Thoracic aorta (tissue), 2 donors: ENCODE measurements around the gene CENPP. TPM values are rescaled to one million over a fixed set of nuclear protein-coding genes. Genes with fewer than 3 reads are reported as not detected.
A peak's percentile ranks its signal among the peaks of the same experiment; 100 is the strongest.

Experiments
- ATAC-seq: fragments of 150-250 bp; one replicate; pipeline ENCODE4 v1.8.0; 2017; ENCODE audit warnings: low read depth; ENCODE audit not compliant: insufficient number of reproducible peaks, low FRiP score
- DNase-seq: peaks from one replicate; pipeline ENCODE4 v3.0.0-alpha.2; 2020; ENCODE audit warnings: low spot score
- H3K27ac ChIP-seq, 2 donors: fragments of 200-600 bp; sonication (generic); 1 replicate in 1 of 2; 2 replicates in 1 of 2; pipeline ENCODE4 v1.5.1; 2016; ENCODE audit warnings: mild to moderate bottlenecking in 2 of 2, moderate library complexity in 2 of 2
- H3K27me3 ChIP-seq: fragments of 200-600 bp; sonication (generic); replicated peaks from 2 replicates; pipeline ENCODE4 v1.6.0; 2016; ENCODE audit warnings: mild to moderate bottlenecking; ENCODE audit not compliant: insufficient read depth
- H3K36me3 ChIP-seq: fragments of 200-600 bp; sonication (generic); one replicate; pipeline ENCODE4 v1.5.1; 2016
- H3K4me1 ChIP-seq, 2 donors: fragments of 200-600 bp; sonication (generic); 1 replicate in 1 of 2; 2 replicates in 1 of 2; pipeline versions ENCODE4 v1.5.1 to v1.6.0; 2016; ENCODE audit warnings: low read depth in 2 of 2, mild to moderate bottlenecking in 1 of 2; ENCODE audit not compliant: control insufficient read depth in 1 of 2
- H3K4me3 ChIP-seq: fragments of 200-600 bp; sonication (generic); 2 replicates; pipeline ENCODE4 v1.5.1; 2016; ENCODE audit warnings: mild to moderate bottlenecking
- H3K9me3 ChIP-seq: fragments of 200-600 bp; sonication (generic); 2 replicates; pipeline ENCODE4 v1.5.1; 2016
- CTCF ChIP-seq: fragments of 200-600 bp; sonication (generic); IDR thresholded peaks from one replicate; pipeline ENCODE4 v1.5.1; 2019; ENCODE audit warnings: antibody characterized with exemption
- total RNA-seq, 2 donors: library from RNA; depleted of rRNA; stranded (reverse); fragments of >200 nt; gene quantifications; one replicate each; pipeline versions ENCODE4 v1.1.0 to v1.2.3, GENCODE V29; 2016

The CENPP gene
- total RNA-seq, 2 donors from 2014 or later, result 3.8 to 13.6 TPM

- H3K36me3 ChIP-seq, result no peaks in the 10 kb centered on the region
- no peaks in the 10 kb centered on the region for H3K9me3 ChIP-seq
- no peak for TF ChIP-seq CTCF
- no peak for ATAC-seq
- H3K4me3 ChIP-seq, result no peak overlapping the region
- H3K27ac ChIP-seq, result no peak overlapping the region
- no peak for DNase-seq
- peaks cover 0 to 2% of the 10 kb centered on the region in 2 donors for H3K4me1 ChIP-seq
- no peaks in the 10 kb centered on the region for H3K27me3 ChIP-seq
Observed at GRCh38 chr9:92626484-92626883, 300.7 kb downstream of the CENPP start.

- Histone ChIP-seq H3K36me3 (no peaks in the 10 kb centered on the region), H3K4me3 (no peak overlapping the region), H3K4me1 (peaks cover 0 to 14% of the 10 kb centered on the region in 2 donors), H3K27me3 (no peaks in the 10 kb centered on the region), H3K9me3 (no peaks in the 10 kb centered on the region), H3K27ac (no peak overlapping the region)
- DNase-seq (no peak), ATAC-seq (no peak)
- TF ChIP-seq CTCF, result no peak
Observed at GRCh38 chr9:92627651-92628050, 301.9 kb downstream of the CENPP start.

GRCh38 chr9:92631452-92632343 is 305.9 kb downstream of the CENPP start:
- no peaks in the 10 kb centered on the region for H3K36me3 ChIP-seq
- no peaks in the 10 kb centered on the region for H3K27me3 ChIP-seq
- no peak for TF ChIP-seq CTCF
- no peak overlapping the region for H3K4me3 ChIP-seq
- DNase-seq, result no peak
- H3K27ac ChIP-seq, result peak overlapping the region; percentile 43 to 73
- no peaks in the 10 kb centered on the region for H3K9me3 ChIP-seq
- H3K4me1 ChIP-seq, result peaks cover 3 to 32% of the 10 kb centered on the region in 2 donors
- ATAC-seq, result no peak

- Histone ChIP-seq H3K9me3 (no peaks in the 10 kb centered on the region), H3K36me3 (peaks cover 5% of the 10 kb centered on the region), H3K27ac (peak overlapping the region; percentile 43 to 73), H3K4me3 (no peak overlapping the region), H3K27me3 (no peaks in the 10 kb centered on the region), H3K4me1 (peaks cover 3 to 32% of the 10 kb centered on the region in 2 donors)
- ATAC-seq (no peak), DNase-seq (no peak)
- TF ChIP-seq CTCF, result no peak
Observed at GRCh38 chr9:92632641-92633040, 306.9 kb downstream of the CENPP start.

GRCh38 chr9:92633614-92634278 is 308.0 kb downstream of the CENPP start:
- DNase-seq (no peak), ATAC-seq (no peak)
- H3K36me3 ChIP-seq, result peaks cover 14% of the 10 kb centered on the region

More at GRCh38 chr9:92633614-92634278, 308.0 kb downstream of the CENPP start:
- TF ChIP-seq CTCF, result no peak
- peaks cover 3 to 32% of the 10 kb centered on the region in 2 donors for H3K4me1 ChIP-seq
- H3K27me3 ChIP-seq, result no peaks in the 10 kb centered on the region
- H3K27ac ChIP-seq, result peak overlapping the region; percentile 23 to 51
- H3K9me3 ChIP-seq, result no peaks in the 10 kb centered on the region
- no peak overlapping the region for H3K4me3 ChIP-seq
